ENCODE data around the gene RBP2.

DNA sequence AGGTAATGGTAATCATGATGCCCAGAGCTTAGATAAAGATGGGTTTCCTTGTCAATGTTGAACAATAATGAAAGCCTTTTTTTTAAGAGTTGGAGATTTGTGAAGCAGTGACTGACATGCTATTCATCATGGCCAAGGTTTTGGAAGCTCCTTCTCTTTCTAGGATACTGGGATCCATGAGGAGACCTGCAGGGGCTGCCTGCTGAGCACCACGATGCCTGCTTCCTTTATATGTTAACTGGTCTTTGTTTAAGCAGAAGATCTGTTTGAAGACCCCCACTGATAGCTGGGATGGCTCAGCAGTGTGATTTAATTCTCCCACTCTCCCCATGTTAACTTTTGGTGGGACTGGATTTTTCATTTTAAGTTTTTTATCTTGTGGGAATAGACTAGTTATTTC, 47.4 kb upstream of the RBP2 start:
- TF ChIP-seq, protein P1, sequence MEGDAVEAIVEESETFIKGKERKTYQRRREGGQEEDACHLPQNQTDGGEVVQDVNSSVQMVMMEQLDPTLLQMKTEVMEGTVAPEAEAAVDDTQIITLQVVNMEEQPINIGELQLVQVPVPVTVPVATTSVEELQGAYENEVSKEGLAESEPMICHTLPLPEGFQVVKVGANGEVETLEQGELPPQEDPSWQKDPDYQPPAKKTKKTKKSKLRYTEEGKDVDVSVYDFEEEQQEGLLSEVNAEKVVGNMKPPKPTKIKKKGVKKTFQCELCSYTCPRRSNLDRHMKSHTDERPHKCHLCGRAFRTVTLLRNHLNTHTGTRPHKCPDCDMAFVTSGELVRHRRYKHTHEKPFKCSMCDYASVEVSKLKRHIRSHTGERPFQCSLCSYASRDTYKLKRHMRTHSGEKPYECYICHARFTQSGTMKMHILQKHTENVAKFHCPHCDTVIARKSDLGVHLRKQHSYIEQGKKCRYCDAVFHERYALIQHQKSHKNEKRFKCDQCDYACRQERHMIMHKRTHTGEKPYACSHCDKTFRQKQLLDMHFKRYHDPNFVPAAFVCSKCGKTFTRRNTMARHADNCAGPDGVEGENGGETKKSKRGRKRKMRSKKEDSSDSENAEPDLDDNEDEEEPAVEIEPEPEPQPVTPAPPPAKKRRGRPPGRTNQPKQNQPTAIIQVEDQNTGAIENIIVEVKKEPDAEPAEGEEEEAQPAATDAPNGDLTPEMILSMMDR (IDR thresholded peaks at IDR 0.05): no peak
- no peak for TF ChIP-seq ZFX (IDR thresholded peaks at IDR 0.05; ENCODE audit: borderline replicate concordance)
